Measurements from ENCODE around the gene DGCR8.
A peak's percentile ranks its signal among the peaks of the same experiment; 100 is the strongest.

Gene DGCR8

DNA sequence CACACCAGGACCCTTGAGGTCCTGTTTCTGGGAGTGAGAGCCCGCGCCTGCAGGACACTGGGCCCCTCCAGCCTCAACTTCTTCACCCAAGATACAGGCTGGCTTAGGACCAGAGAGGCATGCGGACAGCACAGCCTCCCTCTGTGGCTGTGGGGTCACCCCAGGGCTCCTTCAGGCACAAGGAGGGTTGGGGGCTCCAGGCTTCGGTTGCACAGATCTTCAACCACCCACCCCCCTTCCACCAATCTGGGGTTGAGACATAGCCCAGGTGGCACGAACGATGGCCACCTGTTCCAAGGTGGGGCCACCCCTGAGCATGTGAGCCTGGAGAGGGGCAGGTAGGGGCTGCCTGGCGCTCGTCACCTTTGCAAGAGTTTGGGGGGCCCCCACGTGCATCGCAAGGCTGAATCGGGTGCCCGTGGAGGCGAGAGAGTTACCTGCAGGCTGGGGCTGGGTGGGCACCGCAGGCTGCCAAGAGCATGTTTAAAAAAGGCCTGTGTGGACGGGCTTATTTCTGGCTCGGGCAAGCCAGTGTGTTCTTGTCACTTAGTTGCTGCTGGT is 52.7 kb downstream of the DGCR8 start:
- DNase-seq (ENCODE audit: low read depth in 2 of 2), result no peak
- peak overlapping the region; percentile 77 to 91 for H3K4me3 ChIP-seq (replicated peaks in 1 of 2; ENCODE audit: low read depth in 2 of 2, low read length in 2 of 2)
- TF ChIP-seq, protein P1, sequence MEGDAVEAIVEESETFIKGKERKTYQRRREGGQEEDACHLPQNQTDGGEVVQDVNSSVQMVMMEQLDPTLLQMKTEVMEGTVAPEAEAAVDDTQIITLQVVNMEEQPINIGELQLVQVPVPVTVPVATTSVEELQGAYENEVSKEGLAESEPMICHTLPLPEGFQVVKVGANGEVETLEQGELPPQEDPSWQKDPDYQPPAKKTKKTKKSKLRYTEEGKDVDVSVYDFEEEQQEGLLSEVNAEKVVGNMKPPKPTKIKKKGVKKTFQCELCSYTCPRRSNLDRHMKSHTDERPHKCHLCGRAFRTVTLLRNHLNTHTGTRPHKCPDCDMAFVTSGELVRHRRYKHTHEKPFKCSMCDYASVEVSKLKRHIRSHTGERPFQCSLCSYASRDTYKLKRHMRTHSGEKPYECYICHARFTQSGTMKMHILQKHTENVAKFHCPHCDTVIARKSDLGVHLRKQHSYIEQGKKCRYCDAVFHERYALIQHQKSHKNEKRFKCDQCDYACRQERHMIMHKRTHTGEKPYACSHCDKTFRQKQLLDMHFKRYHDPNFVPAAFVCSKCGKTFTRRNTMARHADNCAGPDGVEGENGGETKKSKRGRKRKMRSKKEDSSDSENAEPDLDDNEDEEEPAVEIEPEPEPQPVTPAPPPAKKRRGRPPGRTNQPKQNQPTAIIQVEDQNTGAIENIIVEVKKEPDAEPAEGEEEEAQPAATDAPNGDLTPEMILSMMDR (IDR thresholded peaks at IDR 0.05; ENCODE audit: low read depth, low read length), result no peak

DNA sequence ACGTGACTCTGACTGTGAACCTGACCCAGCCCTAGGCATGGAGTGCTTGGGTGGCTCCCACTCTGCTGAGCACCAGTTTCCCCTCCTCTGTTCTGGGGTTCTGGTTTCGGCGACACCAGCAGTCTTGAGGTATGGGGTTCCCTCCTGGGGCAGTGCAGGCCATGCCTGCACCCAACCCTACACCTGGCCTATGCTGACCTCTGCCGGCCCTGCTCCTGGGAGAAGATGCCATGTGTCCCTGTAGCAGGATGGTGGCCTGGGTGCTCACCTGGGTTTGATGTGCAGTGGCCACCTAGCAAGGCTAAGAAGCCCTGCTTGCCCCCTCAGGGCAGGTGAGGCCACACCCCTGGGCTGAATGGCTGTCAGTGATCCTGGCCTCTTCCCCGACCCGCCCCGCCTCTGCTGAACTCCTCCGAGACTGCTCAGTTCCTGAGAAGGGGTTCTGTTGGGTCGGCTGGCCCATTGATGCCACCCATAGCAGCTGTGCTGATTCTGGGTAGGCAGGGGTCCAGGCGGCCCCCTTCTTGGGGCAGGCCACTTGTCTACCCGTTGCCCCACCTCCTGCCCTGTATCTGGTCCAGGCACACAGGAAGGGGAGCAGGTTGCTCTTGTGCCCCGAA is 54.0 kb downstream of the DGCR8 start:
- no peak overlapping the region for H3K4me3 ChIP-seq (replicated peaks in 1 of 2; ENCODE audit: low read depth in 2 of 2, low read length in 2 of 2)
- no peak for DNase-seq (ENCODE audit: low read depth in 2 of 2)
- TF ChIP-seq, protein P1 (IDR thresholded peaks at IDR 0.05; ENCODE audit: low read depth, low read length), result no peak

DNA sequence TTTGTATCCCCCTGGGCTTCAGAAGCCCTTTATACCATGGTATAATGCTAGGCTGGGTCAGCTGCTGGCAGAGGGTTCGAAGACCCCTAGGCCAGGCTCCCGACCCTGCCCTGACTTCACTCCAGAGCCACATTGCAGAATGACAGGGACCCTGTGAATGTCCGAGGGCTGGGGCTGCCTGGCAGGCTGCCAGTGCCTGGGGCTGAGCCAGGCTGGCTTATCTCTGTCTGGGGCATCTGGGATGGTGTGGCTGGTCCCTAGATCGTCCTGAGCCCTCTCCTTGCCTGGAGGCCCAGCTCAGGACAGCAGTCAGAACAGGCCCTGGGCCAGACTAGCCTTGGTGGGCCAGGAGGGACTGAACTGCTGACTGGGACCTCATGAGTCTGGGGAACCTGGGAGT is 55.2 kb downstream of the DGCR8 start:
- TF ChIP-seq, protein P1 (IDR thresholded peaks at IDR 0.05; ENCODE audit: low read depth, low read length), result no peak
- DNase-seq (ENCODE audit: low read depth in 2 of 2), result no peak
- no peak overlapping the region for H3K4me3 ChIP-seq (replicated peaks in 1 of 2; ENCODE audit: low read depth in 2 of 2, low read length in 2 of 2)

DNA sequence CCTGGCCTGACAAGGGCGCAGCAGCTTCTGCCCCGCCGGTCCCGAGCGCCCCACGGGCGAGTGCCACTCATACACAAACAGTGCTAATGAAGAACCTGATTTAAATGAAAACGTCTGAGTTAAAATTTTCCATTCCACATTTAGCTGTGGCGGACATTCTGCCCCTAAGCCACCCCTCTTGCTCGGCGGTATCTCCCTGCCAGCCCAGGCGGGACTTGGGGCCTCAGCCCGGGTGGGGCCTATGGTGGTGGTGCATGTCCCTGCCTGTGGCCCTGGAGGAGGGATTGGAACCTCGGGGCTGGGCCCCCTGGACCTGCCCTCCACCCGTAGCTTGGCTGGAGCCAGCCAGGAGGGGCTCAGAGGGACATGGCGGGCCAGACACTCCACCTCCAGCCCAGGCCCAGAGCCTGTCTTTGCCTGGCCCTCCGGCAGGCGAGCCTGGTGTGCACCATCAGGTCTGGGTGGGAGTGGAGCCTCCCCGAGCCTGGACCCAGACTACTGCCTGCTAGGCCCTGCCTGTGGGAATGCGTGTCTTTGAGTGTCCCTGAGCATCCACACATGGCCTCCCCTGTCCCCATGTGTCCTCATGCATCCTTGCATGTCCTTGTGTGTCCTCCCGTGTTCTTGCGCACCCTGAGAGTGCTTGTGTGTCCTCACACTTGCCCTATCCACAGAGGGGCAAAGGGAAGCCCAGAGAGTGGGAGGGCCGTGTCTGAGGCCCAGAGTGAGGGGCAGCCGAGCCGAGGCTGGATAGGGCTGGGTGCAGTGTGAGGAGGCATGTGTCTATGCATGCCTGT is 56.0 kb downstream of the DGCR8 start:
- TF ChIP-seq, protein P1 (IDR thresholded peaks at IDR 0.05; ENCODE audit: low read depth, low read length), result no peak
- no peak overlapping the region for H3K4me3 ChIP-seq (replicated peaks in 1 of 2; ENCODE audit: low read depth in 2 of 2, low read length in 2 of 2)
- DNase-seq (ENCODE audit: low read depth in 2 of 2), result no peak

DNA sequence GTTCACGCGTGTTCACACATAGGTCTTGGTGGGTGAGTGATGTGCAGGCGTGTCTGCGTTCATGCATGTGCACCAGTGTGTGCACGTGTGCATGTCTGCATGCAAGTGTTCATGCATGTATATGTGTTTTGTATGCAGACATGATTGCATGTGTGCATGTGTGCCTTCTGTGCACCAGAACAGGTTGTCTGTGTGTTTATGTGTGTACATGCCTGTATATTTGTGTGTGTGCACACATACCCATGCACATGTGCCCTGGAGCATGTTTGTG is 56.5 kb downstream of the DGCR8 start:
- no peak overlapping the region for H3K4me3 ChIP-seq (replicated peaks in 1 of 2; ENCODE audit: low read depth in 2 of 2, low read length in 2 of 2)
- TF ChIP-seq, protein P1 (IDR thresholded peaks at IDR 0.05; ENCODE audit: low read depth, low read length), result no peak
- no peak for DNase-seq (ENCODE audit: low read depth in 2 of 2)

DNA sequence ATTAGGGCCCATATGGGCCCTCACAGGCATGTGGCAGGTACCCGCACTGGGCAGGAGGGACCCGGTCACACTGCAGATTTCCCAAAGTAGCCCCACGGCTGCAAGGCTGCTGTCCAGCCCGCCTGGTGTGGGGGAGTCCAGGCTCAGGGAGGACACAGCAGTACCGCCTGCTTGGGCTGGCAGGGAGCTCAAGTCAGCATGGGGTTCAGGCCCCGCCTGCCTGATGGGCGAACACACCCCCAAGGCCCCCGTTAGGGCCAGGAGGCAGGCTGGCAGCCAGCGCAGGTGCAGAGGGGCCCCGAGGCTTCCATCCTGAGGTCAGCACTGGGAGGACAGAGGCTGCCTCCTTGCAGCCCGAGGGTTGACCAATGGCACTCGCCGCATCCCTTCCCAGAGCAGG is 57.1 kb downstream of the DGCR8 start:
- TF ChIP-seq, protein P1 (IDR thresholded peaks at IDR 0.05; ENCODE audit: low read depth, low read length), result no peak
- no peak for DNase-seq (ENCODE audit: low read depth in 2 of 2)
- no peak overlapping the region for H3K4me3 ChIP-seq (replicated peaks in 1 of 2; ENCODE audit: low read depth in 2 of 2, low read length in 2 of 2)
